ENCODE data around the gene PPP6R1. TPM values are rescaled to one million over a fixed set of nuclear protein-coding genes. Genes with fewer than 3 reads are reported as not detected.

Gene PPP6R1
- total RNA-seq, 1 experiment from 2014 or later: 172 TPM

GRCh38 chr19:55279340-55279739, 20.5 kb upstream of the PPP6R1 start:
- TF ChIP-seq TCF7L2 (IDR thresholded peaks at IDR 0.05; ENCODE audit: low read depth, low read length) (no peak), SIN3A (IDR thresholded peaks at IDR 0.05; ENCODE audit: borderline replicate concordance, insufficient read depth, low read depth, low read length) (no peak), REST (IDR thresholded peaks at IDR 0.05; ENCODE audit: insufficient read depth in 1 of 2, low read depth in 2 of 2, low read length in 1 of 2) (no peak), CTCF (IDR thresholded peaks at IDR 0.05) (no peak), POLR2AphosphoS5 (IDR thresholded peaks at IDR 0.05; ENCODE audit: low read depth, low read length) (no peak; the same call in 1 of the 2 replicates)
- peaks cover 12% of the 10 kb centered on the region for H3K4me1 ChIP-seq (ENCODE audit: control insufficient read depth, insufficient read depth, low read length)
- H3K4me3 ChIP-seq (ENCODE audit: low read depth in 2 of 2, low read length in 2 of 2): peak overlapping the region; percentile 66 to 68
- H3K27ac ChIP-seq (ENCODE audit: low read length): peak overlapping the region; percentile 76
- intact Hi-C loops (cut with micrococcal nuclease; ENCODE audit: unreplicated experiment): no loop called here
- POLR2A ChIA-PET: interaction anchor here (0.5 to 1.2 kb wide), 2 partner anchors 20 to 36 kb away, joined by 5 to 7 read pairs; partner anchors contain the start of gene PPP6R1
- BruUV-seq (replicated peaks): TSS peak; percentile 85
- no peaks in the 10 kb centered on the region for H3K9me3 ChIP-seq (ENCODE audit: control insufficient read depth, insufficient read depth, low read depth, low read length)
- CTCF ChIA-PET: interaction anchor here (0.6 kb wide), 1 partner anchor 146 kb away, joined by 3 read pairs; no protein-coding TSS in a partner anchor
- H3K36me3 ChIP-seq (ENCODE audit: control insufficient read depth, insufficient read depth, low read length): no peaks in the 10 kb centered on the region
- in situ Hi-C loops (cut with HindIII; ENCODE audit: low pct_unique_long_range_greater_than_20kb, low sequenced_read_pairs): no loop called here
- no peaks in the 10 kb centered on the region for H3K27me3 ChIP-seq (ENCODE audit: control insufficient read depth, insufficient read depth, low read length)
- no peak for DNase-seq (ENCODE audit: low read depth, low spot score)
- no peak for ATAC-seq

- POLR2A ChIA-PET: no interaction called here
These were observed 19.7 kb upstream of the PPP6R1 start for GRCh38 chr19:55278391-55279135.

More at GRCh38 chr19:55278391-55279135, 19.7 kb upstream of the PPP6R1 start:
- in situ Hi-C loops (cut with HindIII; ENCODE audit: low pct_unique_long_range_greater_than_20kb, low sequenced_read_pairs) (no loop called here), intact Hi-C loops (cut with micrococcal nuclease; ENCODE audit: unreplicated experiment) (no loop called here)
- ATAC-seq (no peak), DNase-seq (ENCODE audit: low read depth, low spot score) (no peak)
- no peaks in the 10 kb centered on the region for H3K9me3 ChIP-seq (ENCODE audit: control insufficient read depth, insufficient read depth, low read depth, low read length)
- BruUV-seq (replicated peaks): no TSS peak
- TF ChIP-seq POLR2AphosphoS5 (IDR thresholded peaks at IDR 0.05; ENCODE audit: low read depth, low read length): no peak
- no peak for TF ChIP-seq REST (IDR thresholded peaks at IDR 0.05; ENCODE audit: insufficient read depth in 1 of 2, low read depth in 2 of 2, low read length in 1 of 2)
- no peak for TF ChIP-seq TCF7L2 (IDR thresholded peaks at IDR 0.05; ENCODE audit: low read depth, low read length)
- TF ChIP-seq CTCF (IDR thresholded peaks at IDR 0.05): no peak
- no peak for TF ChIP-seq SIN3A (IDR thresholded peaks at IDR 0.05; ENCODE audit: borderline replicate concordance, insufficient read depth, low read depth, low read length)
- no peaks in the 10 kb centered on the region for H3K36me3 ChIP-seq (ENCODE audit: control insufficient read depth, insufficient read depth, low read length)
- H3K27ac ChIP-seq (ENCODE audit: low read length): peak overlapping the region; percentile 76; the same call in 1 of the 2 replicates
- CTCF ChIA-PET: interaction anchor here (0.6 kb wide), 2 partner anchors 17 to 146 kb away, joined by 3 read pairs; no protein-coding TSS in a partner anchor
- no peaks in the 10 kb centered on the region for H3K27me3 ChIP-seq (ENCODE audit: control insufficient read depth, insufficient read depth, low read length)
- H3K4me3 ChIP-seq (ENCODE audit: low read depth in 2 of 2, low read length in 2 of 2): peak overlapping the region; percentile 66 to 68
- H3K4me1 ChIP-seq (ENCODE audit: control insufficient read depth, insufficient read depth, low read length): peaks cover 12% of the 10 kb centered on the region

Data from Panc1 (cell line).